ENCODE measurements around the gene ADGRL3.
"Not testable (repeated sequence)": the region's sequence is repeated elsewhere in the genome, so short reads cannot be mapped to it uniquely, and the experiment has no call there.

Gene ADGRL3

DNA sequence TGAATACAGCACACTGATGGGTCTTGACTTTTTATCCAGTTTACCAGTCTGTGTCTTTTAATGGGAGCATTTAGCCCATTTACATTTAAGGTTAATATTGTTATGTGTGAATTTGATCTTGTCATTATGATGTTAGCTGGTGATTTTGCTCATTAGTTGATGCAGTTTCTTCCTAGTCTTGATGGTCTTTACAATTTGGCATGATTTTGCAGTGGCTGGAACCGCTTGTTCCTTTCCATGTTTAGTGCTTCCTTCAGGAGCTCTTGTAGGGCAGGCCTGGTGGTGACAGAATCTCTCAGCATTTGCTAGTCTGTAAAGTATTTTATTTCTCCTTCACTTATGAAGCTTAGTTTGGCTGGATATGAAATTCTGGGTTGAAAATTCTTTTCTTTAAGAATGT is 558.5 kb downstream of the ADGRL3 start:
- not testable (repeated sequence) for ATAC-seq (replicated peaks; ENCODE audit: extremely low read depth, poor library complexity, severe bottlenecking); H3K36me3 Mint-ChIP-seq (ENCODE audit: insufficient read depth); H3K4me3 Mint-ChIP-seq; H3K27ac Mint-ChIP-seq (ENCODE audit: low read depth); H3K4me1 Mint-ChIP-seq; H3K27me3 Mint-ChIP-seq; DNase-seq (ENCODE audit: low spot score in 2 of 2)
- H3K9me3 Mint-ChIP-seq = peaks cover 18% of the 10 kb centered on the region

GRCh38 chr4:61759245-61759644 is 559.1 kb downstream of the ADGRL3 start:
- not testable (repeated sequence) for H3K4me1 Mint-ChIP-seq; H3K27ac Mint-ChIP-seq (ENCODE audit: low read depth); H3K27me3 Mint-ChIP-seq; H3K36me3 Mint-ChIP-seq (ENCODE audit: insufficient read depth); H3K4me3 Mint-ChIP-seq; ATAC-seq (replicated peaks; ENCODE audit: extremely low read depth, poor library complexity, severe bottlenecking); DNase-seq (ENCODE audit: low spot score in 2 of 2)
- peaks cover 22% of the 10 kb centered on the region for H3K9me3 Mint-ChIP-seq

DNA sequence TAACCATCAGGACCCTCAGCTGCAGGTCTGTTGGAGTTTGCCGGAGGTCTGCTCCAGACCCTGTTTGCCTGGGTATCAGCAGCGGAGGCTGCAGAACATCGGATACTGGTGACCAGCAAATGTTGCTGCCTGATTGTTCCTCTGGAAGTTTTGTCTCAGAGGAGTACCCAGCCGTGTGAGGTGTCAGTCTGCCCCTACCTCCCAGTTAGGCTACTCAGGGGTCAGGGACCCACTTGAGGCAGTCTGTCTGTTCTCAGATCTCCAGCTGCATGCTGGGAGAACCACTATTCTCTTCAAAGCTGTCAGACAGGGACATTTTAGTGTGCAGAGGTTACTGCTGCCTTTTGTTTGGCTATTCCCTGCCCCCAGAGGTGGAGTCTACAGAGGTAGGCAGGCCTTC is 559.8 kb downstream of the ADGRL3 start:
- H3K4me1 Mint-ChIP-seq; H3K27me3 Mint-ChIP-seq; H3K4me3 Mint-ChIP-seq; H3K36me3 Mint-ChIP-seq (ENCODE audit: insufficient read depth); DNase-seq (ENCODE audit: low spot score in 2 of 2); H3K27ac Mint-ChIP-seq (ENCODE audit: low read depth); ATAC-seq (replicated peaks; ENCODE audit: extremely low read depth, poor library complexity, severe bottlenecking): not testable (repeated sequence)
- H3K9me3 Mint-ChIP-seq = peaks cover 23% of the 10 kb centered on the region

- ATAC-seq (replicated peaks; ENCODE audit: extremely low read depth, poor library complexity, severe bottlenecking) (no peak), DNase-seq (ENCODE audit: low spot score in 2 of 2) (no peak)
- Mint-ChIP-seq H3K4me1 (no peaks in the 10 kb centered on the region), H3K27me3 (no peaks in the 10 kb centered on the region), H3K4me3 (no peak overlapping the region), H3K9me3 (peaks cover 26% of the 10 kb centered on the region), H3K36me3 (ENCODE audit: insufficient read depth) (no peaks in the 10 kb centered on the region), H3K27ac (ENCODE audit: low read depth) (no peak overlapping the region)
Measured at GRCh38 chr4:61760820-61761219, 560.7 kb downstream of the ADGRL3 start.

GRCh38 chr4:61762722-61763627 is 562.8 kb downstream of the ADGRL3 start:
- H3K9me3 Mint-ChIP-seq = peaks cover 44% of the 10 kb centered on the region
- no peaks in the 10 kb centered on the region for H3K27me3 Mint-ChIP-seq
- H3K27ac Mint-ChIP-seq (ENCODE audit: low read depth) = no peak overlapping the region
- no peak overlapping the region for H3K4me3 Mint-ChIP-seq
- H3K36me3 Mint-ChIP-seq (ENCODE audit: insufficient read depth) = no peaks in the 10 kb centered on the region
- no peak for ATAC-seq (replicated peaks; ENCODE audit: extremely low read depth, poor library complexity, severe bottlenecking)
- H3K4me1 Mint-ChIP-seq = no peaks in the 10 kb centered on the region
- DNase-seq (ENCODE audit: low spot score in 2 of 2) = no peak

- H3K27me3 Mint-ChIP-seq = no peaks in the 10 kb centered on the region
- H3K4me1 Mint-ChIP-seq = no peaks in the 10 kb centered on the region
- DNase-seq (ENCODE audit: low spot score in 2 of 2) (no peak), ATAC-seq (replicated peaks; ENCODE audit: extremely low read depth, poor library complexity, severe bottlenecking) (no peak)
- peaks cover 48% of the 10 kb centered on the region for H3K9me3 Mint-ChIP-seq
- no peak overlapping the region for H3K27ac Mint-ChIP-seq (ENCODE audit: low read depth)
- H3K36me3 Mint-ChIP-seq (ENCODE audit: insufficient read depth) = no peaks in the 10 kb centered on the region
- no peak overlapping the region for H3K4me3 Mint-ChIP-seq
Measured at GRCh38 chr4:61763682-61764081, 563.6 kb downstream of the ADGRL3 start.

DNA sequence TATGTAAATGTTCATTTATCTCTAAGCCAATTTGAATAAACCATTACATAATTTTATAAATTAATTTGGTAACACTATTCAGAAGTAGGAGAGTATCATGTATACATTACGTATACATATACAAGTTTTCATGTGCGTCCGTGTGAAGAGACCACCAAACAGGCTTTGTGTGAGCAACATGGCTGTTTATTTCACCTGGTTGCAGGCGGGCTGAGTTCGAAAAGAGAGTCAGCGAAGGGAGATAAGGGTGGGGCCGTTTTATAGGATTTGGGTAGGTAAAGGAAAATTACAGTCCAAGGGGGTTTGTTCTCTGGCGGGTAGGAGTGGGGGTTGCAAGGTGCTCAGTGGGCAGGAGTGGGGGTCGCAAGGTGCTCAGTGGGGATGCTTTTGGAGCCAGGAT is 564.0 kb downstream of the ADGRL3 start:
- H3K4me1 Mint-ChIP-seq; H3K4me3 Mint-ChIP-seq; H3K27me3 Mint-ChIP-seq; ATAC-seq (replicated peaks; ENCODE audit: extremely low read depth, poor library complexity, severe bottlenecking); H3K27ac Mint-ChIP-seq (ENCODE audit: low read depth); DNase-seq (ENCODE audit: low spot score in 2 of 2); H3K36me3 Mint-ChIP-seq (ENCODE audit: insufficient read depth): not testable (repeated sequence)
- H3K9me3 Mint-ChIP-seq = peaks cover 46% of the 10 kb centered on the region

DNA sequence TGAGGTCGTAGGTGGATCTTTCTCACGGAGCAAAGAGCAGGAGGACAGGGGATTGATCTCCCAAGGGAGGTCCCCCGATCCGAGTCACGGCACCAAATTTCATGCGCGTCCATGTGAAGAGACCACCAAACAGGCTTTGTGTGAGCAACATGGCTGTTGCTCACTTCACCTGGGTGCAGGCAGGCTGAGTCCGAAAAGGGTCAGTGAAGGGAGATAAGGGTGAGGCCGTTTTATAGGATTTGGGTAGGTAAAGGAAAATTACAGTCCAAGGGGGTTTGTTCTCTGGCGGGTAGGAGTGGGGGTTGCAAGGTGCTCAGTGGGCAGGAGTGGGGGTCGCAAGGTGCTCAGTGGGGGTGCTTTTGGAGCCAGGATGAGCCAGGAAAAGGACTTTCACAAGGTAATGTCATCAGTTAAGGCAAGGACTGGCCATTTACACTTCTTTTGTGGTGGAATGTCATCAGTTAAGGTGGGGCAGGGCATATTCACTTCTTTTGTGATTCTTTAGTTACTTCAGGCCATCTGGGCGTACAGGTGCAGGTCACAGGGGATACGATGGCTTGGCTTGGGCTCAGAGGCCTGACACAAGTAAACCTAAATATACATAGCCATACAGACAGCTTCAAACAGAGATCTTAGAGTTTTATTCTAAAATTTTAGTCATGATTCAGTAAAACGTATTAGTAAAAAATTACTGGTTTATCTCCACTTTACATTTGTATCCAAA is 569.5 kb downstream of the ADGRL3 start:
- H3K36me3 Mint-ChIP-seq (ENCODE audit: insufficient read depth); DNase-seq (ENCODE audit: low spot score in 2 of 2): not testable (repeated sequence)
- peaks cover 36% of the 10 kb centered on the region for H3K9me3 Mint-ChIP-seq

DNA sequence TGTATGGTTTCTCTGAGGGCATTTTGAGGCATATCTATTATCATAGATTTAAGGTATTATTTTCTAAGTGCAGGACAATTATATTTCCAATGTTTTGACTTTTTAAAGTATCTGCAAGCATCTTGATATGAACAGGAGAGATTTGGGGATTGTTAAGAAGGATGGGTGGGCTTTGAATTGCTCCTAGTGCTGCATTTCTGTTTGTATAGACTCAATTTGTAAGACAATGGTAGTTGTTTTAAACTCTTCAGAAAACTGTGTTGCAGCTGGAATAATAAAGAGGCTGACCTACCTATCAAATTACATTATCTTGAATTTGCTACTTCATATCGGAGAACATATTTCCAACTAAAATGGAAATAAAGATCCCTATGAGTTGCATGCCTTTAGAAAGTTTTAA is 570.3 kb downstream of the ADGRL3 start:
- ATAC-seq (replicated peaks; ENCODE audit: extremely low read depth, poor library complexity, severe bottlenecking) (no peak), DNase-seq (ENCODE audit: low spot score in 2 of 2) (no peak)
- Mint-ChIP-seq H3K4me3 (no peak overlapping the region), H3K27me3 (no peaks in the 10 kb centered on the region), H3K27ac (ENCODE audit: low read depth) (no peak overlapping the region), H3K9me3 (peaks cover 36% of the 10 kb centered on the region), H3K4me1 (no peaks in the 10 kb centered on the region), H3K36me3 (ENCODE audit: insufficient read depth) (no peaks in the 10 kb centered on the region)

More for the DNA sequence above, 569.5 kb downstream of the ADGRL3 start:
- H3K27me3 Mint-ChIP-seq; H3K27ac Mint-ChIP-seq (ENCODE audit: low read depth); ATAC-seq (replicated peaks; ENCODE audit: extremely low read depth, poor library complexity, severe bottlenecking); H3K4me3 Mint-ChIP-seq; H3K4me1 Mint-ChIP-seq: not testable (repeated sequence)

DNA sequence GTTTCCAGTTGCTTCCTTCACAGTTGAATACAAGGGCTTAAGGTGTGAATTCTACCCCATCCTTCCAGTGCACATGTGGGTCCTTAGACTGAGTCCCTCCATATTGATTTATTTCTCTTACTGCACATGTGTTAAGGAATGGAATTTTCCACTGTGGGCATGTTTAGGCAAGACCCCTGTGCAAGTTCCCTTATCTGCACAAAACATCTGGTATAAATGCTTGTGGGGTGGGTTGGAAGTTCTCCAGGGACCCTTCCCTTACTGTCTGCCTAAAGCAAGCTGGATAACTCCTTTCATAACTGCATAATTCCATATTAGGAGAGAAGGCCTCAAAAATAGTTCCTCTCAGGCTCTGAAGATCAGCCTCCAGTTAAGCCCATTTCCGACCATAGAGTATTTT is 570.9 kb downstream of the ADGRL3 start:
- no peaks in the 10 kb centered on the region for H3K4me1 Mint-ChIP-seq
- no peaks in the 10 kb centered on the region for H3K36me3 Mint-ChIP-seq (ENCODE audit: insufficient read depth)
- no peak overlapping the region for H3K27ac Mint-ChIP-seq (ENCODE audit: low read depth)
- ATAC-seq (replicated peaks; ENCODE audit: extremely low read depth, poor library complexity, severe bottlenecking) (no peak), DNase-seq (ENCODE audit: low spot score in 2 of 2) (no peak)
- peaks cover 31% of the 10 kb centered on the region for H3K9me3 Mint-ChIP-seq
- H3K27me3 Mint-ChIP-seq = no peaks in the 10 kb centered on the region
- no peak overlapping the region for H3K4me3 Mint-ChIP-seq

DNA sequence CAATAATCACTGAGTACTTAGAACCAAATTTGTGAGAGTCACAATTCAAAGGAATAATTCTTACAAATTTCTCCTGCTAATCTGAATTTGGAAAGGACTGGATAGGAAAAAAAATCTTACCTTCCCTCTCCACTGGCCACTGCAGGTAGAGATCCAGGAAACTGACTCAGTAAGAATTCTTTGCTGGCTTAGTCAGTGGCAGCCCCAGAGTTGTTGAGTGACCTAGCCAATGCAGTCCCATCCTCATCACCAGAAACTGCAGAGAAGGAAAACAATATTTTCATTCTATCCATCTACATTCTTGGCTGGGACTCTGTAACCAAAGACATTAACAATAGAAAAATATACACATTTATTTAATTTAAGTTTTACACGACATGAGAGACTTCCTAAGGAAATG is 572.0 kb downstream of the ADGRL3 start:
- H3K4me3 Mint-ChIP-seq = no peak overlapping the region
- no peak for DNase-seq (ENCODE audit: low spot score in 2 of 2)
- H3K36me3 Mint-ChIP-seq (ENCODE audit: insufficient read depth) = no peaks in the 10 kb centered on the region
- no peaks in the 10 kb centered on the region for H3K27me3 Mint-ChIP-seq
- peaks cover 24% of the 10 kb centered on the region for H3K9me3 Mint-ChIP-seq
- no peaks in the 10 kb centered on the region for H3K4me1 Mint-ChIP-seq
- no peak overlapping the region for H3K27ac Mint-ChIP-seq (ENCODE audit: low read depth)
- no peak for ATAC-seq (replicated peaks; ENCODE audit: extremely low read depth, poor library complexity, severe bottlenecking)

- Mint-ChIP-seq H3K4me3 (no peak overlapping the region), H3K27me3 (no peaks in the 10 kb centered on the region)
Measured at GRCh38 chr4:61773655-61774245, 573.6 kb downstream of the ADGRL3 start.

More at GRCh38 chr4:61773655-61774245, 573.6 kb downstream of the ADGRL3 start:
- ATAC-seq (replicated peaks; ENCODE audit: extremely low read depth, poor library complexity, severe bottlenecking) (no peak), DNase-seq (ENCODE audit: low spot score in 2 of 2) (no peak)
- Mint-ChIP-seq H3K4me1 (no peaks in the 10 kb centered on the region), H3K9me3 (peaks cover 8% of the 10 kb centered on the region), H3K27ac (ENCODE audit: low read depth) (no peak overlapping the region), H3K36me3 (ENCODE audit: insufficient read depth) (no peaks in the 10 kb centered on the region)
